HG03460 (cell line): ENCODE measurements around the gene MPZ.
"Not testable (repeated sequence)": the region's sequence is repeated elsewhere in the genome, so short reads cannot be mapped to it uniquely, and the experiment has no call there.

Source experiments
- ATAC-seq: cut with Tn5 transposase; IDR thresholded peaks from one replicate; pipeline ENCODE4 v1.9.1; 2021; ENCODE audit not compliant: unreplicated experiment

MPZ gene

DNA sequence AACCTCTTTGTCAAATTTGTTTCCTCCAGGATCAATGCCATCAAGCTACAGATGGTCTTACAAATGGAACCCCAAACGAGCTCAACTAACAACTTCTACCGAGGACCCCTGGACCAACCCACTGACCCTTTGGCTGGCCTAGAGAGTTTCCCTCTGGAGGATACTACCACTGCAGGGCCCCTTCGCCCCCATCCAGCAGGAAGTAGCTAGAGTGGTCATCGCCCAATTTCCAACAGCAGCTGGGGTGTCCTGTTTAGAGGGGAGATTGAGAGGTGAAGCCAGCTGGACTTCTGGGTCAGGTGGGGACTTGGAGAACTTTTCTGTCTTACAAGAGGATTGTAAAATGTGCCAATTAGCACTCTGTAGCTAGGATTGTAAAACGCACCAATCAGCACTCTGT lies 52.7 kb downstream of the MPZ start:
- not testable (repeated sequence) for ATAC-seq

DNA sequence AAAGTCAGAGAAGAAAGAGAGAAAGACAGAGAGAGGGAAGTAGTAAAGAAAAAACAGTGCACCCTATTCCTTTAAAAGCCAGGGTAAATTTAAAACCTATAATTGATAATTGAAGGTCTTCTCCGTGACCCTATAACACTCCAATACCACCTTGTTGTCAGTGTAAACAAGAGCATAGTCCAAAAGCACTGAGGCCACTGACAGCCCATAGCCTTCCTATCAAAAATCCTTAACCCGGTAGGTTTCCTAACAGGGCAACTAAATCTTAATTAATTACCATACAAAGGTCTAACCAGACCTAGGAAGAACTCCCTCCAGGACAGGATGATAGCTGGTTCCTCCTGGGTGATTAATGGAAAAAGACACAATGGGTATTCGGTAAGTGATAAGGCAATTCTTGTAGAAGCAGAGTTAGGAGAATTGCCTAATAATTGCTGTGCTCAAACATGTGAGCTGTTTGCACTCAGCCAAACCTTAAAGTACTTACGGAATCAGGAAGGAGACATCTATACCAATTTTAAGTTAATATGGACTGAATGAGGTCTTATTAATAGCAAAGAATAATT lies 53.7 kb downstream of the MPZ start:
- not testable (repeated sequence) for ATAC-seq

DNA sequence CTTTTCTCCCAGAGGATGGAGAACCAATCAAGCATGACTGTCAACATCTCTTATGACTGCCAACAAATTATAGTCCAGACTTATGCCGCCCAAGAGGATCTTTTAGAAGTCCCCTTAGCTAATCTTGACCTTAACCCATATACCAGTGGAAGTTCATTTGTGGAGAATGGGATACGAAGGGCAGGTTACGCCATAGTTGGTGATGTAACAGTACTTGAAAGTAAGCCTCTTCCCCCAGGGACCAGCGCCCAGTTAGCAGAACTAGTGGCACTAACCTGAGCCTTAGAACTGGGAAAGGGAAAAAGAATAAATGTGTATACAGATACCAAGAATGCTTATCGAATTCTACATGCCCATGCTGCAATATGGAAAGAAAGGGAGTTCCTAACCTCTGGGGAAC lies 54.5 kb downstream of the MPZ start:
- ATAC-seq = not testable (repeated sequence)
